GM18951 (cell line): ENCODE results near the gene CCDC185.

Experiments
- POLR2A ChIP-seq: IDR thresholded peaks from 4 replicates; pipeline ENCODE4 v1.6.1; 2011; ENCODE audit warnings: mild to moderate bottlenecking; ENCODE audit not compliant: insufficient read length, insufficient read depth; ENCODE audit errors: extremely low read depth
- in situ Hi-C: fragments of 300-500 bp; cut with MboI; formaldehyde crosslinking; loops from one replicate; pipeline ENCODE4 v1.12.0; 2022; ENCODE audit warnings: low sequenced_read_pairs, mixed read lengths, inconsistent platforms; ENCODE audit not compliant: unreplicated experiment

The CCDC185 gene

DNA sequence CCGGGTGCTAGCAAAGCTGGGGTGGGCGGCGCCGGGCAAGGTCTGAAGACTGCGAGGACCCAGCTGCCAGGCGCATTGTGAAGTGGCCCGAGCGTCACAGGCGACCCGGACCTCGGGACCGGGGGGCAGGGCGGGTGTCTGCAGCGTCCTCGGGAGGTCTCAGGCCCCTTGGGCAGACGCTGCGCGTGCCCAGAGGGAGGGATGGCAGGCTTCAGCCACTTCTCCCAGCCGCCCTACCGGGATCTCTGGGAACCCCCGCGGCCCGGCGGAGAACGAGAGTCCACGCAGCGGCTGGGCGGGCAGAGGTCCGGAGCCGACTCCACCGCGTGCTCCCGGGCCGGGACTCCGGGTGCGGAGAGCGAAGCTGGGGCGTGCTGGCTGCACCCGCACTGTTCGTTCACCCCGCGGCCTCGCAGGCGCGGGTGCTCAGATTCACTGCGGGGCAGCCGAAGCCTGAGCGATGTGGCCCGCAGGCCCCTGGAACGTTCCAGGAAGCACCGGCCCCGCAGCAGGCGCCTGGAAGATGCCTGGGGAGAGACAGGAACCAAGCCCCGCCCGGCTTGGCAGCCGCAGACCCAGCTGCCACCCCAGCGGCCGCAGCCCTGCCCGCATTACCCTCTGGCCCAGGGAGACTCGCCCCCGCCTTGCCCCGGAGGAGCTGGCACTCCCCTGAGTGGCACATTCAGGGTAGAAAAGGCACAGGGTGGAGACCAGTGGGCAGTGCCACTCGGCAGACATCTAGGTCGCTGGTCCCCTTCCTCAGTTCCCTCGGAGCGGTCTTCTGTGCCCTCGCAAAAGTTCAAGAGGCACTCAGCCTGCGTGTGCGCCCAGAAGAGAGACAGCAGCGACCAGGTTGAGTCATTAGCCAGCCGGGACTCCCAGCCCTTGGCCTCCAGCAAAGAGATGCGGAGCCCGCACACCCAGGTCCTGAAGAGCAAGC is at the start of gene CCDC185:
CCDC185 (plus strand) TSS at position 141 of the 940 bp plus-strand sequence; CDS start at position 202, 61 bp downstream.
- TF ChIP-seq POLR2A, result no peak
- in situ Hi-C loops, result no loop called here

DNA sequence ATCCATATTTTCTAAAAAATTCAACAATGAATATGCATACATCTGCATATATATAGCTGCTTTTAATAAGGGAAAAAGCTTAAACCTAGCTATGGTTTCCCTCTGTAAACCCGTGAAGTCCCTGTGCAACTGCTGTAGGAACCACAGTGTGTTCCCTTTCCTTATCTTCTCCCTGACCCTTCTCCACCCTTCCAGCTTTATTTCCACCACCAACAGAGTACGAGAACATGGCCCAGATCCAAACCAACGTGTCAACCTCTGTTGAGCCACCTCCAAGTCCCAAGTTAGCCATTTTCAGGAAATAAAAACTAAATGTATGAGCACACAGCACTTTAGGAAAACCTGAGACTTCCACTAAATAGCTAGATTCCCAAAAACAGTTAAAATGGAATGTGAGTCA is 49.5 kb upstream of the CCDC185 start:
- in situ Hi-C loops, result no loop called here
- no peak for TF ChIP-seq POLR2A

DNA sequence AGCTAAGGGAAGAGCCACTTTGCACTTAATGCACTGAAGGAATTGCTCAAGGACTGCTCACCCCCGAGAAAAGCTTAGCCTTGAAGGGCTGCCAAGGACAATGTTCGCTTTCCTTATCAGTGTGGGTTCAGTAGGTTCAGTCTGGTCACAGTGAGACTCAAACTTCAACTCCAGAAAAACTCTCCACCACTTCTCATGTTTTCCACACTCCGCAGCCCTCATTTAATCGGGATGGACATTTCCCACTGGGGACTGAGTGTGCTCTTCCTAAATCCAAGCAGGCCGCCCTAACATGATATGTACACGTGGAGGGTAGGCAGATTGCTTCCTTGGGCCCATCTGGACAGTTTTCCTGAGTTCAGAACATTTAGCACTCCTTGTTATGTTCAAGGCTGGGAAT is 48.7 kb upstream of the CCDC185 start:
- no peak for TF ChIP-seq POLR2A
- in situ Hi-C loops, result no loop called here

DNA sequence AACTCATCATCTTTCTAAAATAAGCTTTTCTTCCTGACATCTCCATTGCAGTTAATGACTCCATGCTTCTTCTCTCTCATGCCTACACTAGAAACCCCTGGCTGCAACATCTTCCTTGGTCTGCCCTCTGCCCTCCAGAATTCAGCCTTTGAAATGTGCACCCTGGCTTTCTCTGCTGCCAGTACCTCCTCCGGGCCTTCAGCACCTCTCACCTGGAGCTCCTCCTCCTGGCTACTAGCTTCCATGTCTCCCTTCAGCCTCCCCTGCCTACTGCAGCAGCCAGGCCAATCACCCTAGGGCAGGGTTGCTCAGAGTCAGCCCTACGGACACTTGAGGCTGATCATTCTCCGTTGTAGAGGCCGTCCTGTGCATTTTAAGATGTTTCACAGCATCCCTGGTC is 47.5 kb upstream of the CCDC185 start:
- in situ Hi-C loops, result no loop called here
- no peak for TF ChIP-seq POLR2A

DNA sequence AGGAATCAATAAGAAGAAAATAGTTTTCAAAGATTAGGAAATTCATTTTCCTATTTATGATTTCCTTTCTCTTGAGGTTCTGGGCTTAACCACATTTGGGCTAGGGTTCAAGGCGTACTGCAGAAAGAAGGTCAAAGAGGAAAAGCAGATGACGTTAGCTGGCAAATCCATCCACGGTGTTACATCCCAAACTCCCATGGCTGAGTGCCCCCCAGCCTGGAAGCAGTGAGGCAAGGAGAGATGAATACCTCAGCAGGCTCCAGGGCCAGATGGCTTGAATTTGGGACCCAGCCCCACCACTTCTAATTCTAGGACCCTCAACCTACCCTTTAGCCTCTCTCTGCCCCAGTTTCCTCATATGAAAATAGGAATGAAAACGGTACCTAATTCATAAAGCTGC is 46.9 kb upstream of the CCDC185 start:
- no peak for TF ChIP-seq POLR2A
- in situ Hi-C loops, result no loop called here

DNA sequence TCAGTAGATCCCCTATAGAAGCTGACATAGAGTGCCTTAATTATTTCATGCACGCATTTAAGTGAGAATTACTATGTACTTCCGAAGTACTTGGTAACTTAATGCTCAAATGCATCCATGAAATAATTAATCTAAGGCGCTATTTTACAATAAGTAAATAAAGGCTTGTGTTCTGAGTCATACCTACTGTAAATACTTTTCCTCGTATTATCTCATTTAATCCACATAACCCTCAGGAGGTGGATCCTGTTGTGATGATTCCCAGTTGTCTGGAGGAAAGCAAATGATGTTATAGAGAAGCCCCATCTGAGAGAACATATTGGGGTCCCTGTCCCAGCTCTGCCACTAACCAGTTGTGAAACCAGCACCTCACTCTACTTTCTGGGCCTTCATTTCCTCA is 45.6 kb upstream of the CCDC185 start:
- TF ChIP-seq POLR2A, result no peak
- in situ Hi-C loops, result no loop called here

GRCh38 chr1:223348439-223348838 is 44.8 kb upstream of the CCDC185 start:
- no peak for TF ChIP-seq POLR2A
- in situ Hi-C loops, result no loop called here

- in situ Hi-C loops, result no loop called here
- TF ChIP-seq POLR2A, result no peak
Measured at GRCh38 chr1:223349241-223349640, 44.0 kb upstream of the CCDC185 start.

DNA sequence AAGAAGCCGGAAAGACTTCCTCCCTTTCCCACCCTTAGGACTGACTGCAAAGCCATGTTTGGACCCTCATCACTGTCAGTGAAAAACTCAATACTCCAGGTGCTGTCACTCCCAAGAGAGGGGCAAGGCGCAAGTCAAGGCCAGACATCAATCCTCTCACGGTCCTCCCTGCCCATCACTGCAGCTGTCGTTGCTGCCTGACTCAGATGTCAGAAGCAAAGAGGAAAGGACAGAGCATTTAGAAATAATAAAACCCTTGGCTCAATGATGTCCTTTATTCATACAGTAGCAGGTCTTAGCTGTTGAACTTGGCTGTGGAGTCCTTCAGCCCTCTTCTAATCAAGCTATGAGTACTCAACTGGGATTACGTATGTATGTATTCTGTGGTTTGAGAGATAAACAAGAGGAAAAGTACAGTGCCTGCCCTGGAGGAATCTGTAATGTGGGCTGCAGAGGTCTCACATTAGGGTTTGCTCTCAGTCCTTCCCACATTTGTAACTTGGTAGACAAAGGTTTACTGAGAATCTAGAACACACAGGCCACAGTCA is 42.8 kb upstream of the CCDC185 start:
- in situ Hi-C loops, result no loop called here
- no peak for TF ChIP-seq POLR2A

DNA sequence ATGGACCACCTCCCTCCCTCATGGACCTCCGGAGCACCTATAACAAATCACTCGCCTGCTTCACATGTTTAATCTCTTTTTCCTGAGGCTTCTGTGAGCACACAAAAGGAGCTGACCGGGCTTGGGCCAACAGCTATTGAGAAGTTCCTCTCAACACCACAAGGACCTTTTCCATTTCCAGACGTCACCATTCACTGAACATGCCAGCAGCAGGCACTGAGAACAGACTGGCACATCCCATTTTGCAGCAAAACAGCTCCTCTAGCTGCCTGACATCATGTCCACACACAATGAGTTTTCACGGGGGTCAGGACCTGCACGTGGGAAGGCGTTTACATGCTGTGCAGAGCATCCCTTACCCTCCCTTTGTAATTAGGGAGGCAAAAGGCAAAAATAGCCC is 40.3 kb upstream of the CCDC185 start:
- in situ Hi-C loops, result no loop called here
- TF ChIP-seq POLR2A, result no peak

GRCh38 chr1:223353939-223354338 is 39.3 kb upstream of the CCDC185 start:
- no peak for TF ChIP-seq POLR2A
- in situ Hi-C loops, result no loop called here

DNA sequence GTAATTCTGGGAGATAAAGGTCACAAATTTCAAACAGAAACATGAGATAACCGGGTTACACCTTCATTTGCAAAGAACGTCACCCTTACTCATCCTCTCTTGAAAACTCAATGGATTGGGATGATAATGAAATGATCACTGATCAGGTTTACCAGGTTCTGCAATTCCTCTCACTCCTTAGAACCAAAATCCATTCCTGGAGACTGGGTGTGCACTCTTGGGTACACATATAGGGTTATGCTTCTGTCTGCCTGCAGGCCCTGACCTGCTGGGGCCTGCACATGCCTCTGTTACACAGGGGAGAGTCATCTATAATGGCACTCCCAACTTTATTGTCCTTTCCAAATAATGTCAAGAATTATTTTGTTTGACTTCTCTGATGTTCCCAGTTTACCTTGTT is 37.5 kb upstream of the CCDC185 start:
- TF ChIP-seq POLR2A, result no peak
- in situ Hi-C loops, result no loop called here

GRCh38 chr1:223358826-223359225 is 34.4 kb upstream of the CCDC185 start:
- no peak for TF ChIP-seq POLR2A
- in situ Hi-C loops, result no loop called here
